Ishikawa (cell line): ENCODE data around the gene GLUL.

Source experiments
- CEBPB ChIP-seq: IDR thresholded peaks from 2 replicates; pipeline ENCODE4 v1.6.1; 2012
- CREB1 ChIP-seq: IDR thresholded peaks from 2 replicates; pipeline ENCODE4 v1.6.1; 2012; ENCODE audit warnings: low read depth
- EGR1 ChIP-seq: IDR thresholded peaks from 2 replicates; pipeline ENCODE4 v1.6.1; 2012
- EP300 ChIP-seq: IDR thresholded peaks from 2 replicates; pipeline ENCODE4 v1.6.1; 2012; ENCODE audit warnings: borderline replicate concordance
- FOXM1 ChIP-seq: IDR thresholded peaks from 2 replicates; pipeline ENCODE4 v1.6.1; 2012; ENCODE audit warnings: low read depth, borderline replicate concordance
- MAX ChIP-seq: IDR thresholded peaks from 2 replicates; pipeline ENCODE4 v1.6.1; 2012
- NFIC ChIP-seq: IDR thresholded peaks from 2 replicates; pipeline ENCODE4 v1.6.1; 2012
- RAD21 ChIP-seq: IDR thresholded peaks from 2 replicates; pipeline ENCODE4 v1.6.1; 2012; ENCODE audit warnings: low read depth
- REST ChIP-seq: IDR thresholded peaks from 2 replicates; pipeline ENCODE4 v1.6.1; 2012; ENCODE audit warnings: low read depth, mild to moderate bottlenecking
- TAF1 ChIP-seq: IDR thresholded peaks from 2 replicates; pipeline ENCODE4 v1.6.1; 2012; ENCODE audit warnings: low read depth, mild to moderate bottlenecking
- TEAD4 ChIP-seq: IDR thresholded peaks from 2 replicates; pipeline ENCODE4 v1.6.1; 2012
- YY1 ChIP-seq: IDR thresholded peaks from 2 replicates; pipeline ENCODE4 v1.6.1; 2012; ENCODE audit warnings: low read depth

- no peak for TF ChIP-seq MAX
- TF ChIP-seq TAF1: no peak
- no peak for TF ChIP-seq FOXM1
- no peak for TF ChIP-seq REST
- TF ChIP-seq YY1: no peak
- TF ChIP-seq RAD21: no peak
- no peak for TF ChIP-seq CREB1
- no peak for TF ChIP-seq CEBPB
- no peak for TF ChIP-seq EGR1
- no peak for TF ChIP-seq NFIC
- no peak for TF ChIP-seq EP300
- no peak for TF ChIP-seq TEAD4
Measured at GRCh38 chr1:182339684-182340083, 51.9 kb downstream of the GLUL start.
